Left ventricle myocardium inferior (tissue), 1 donor: ENCODE measurements around the gene APOL5. TPM values are rescaled to one million over a fixed set of nuclear protein-coding genes. Genes with fewer than 3 reads are reported as not detected.
"Not testable (repeated sequence)": the region's sequence is repeated elsewhere in the genome, so short reads cannot be mapped to it uniquely, and the experiment has no call there.

Experiments
- DNase-seq: peaks from one replicate; pipeline ENCODE4 v3.0.0-alpha.2; 2020
- H3K27ac ChIP-seq: fragments of 200-600 bp; replicated peaks from 2 replicates; pipeline ENCODE4 v1.8.0; 2021
- H3K27me3 ChIP-seq: fragments of 200-600 bp; 2 replicates; pipeline ENCODE4 v1.8.0; 2021; ENCODE audit warnings: low read depth
- H3K36me3 ChIP-seq: fragments of 200-600 bp; 2 replicates; pipeline ENCODE4 v1.8.0; 2021
- H3K4me1 ChIP-seq: fragments of 200-600 bp; 2 replicates; pipeline ENCODE4 v1.8.0; 2021
- H3K4me3 ChIP-seq: fragments of 200-600 bp; 2 replicates; pipeline ENCODE4 v1.8.0; 2021; ENCODE audit warnings: mild to moderate bottlenecking, moderate library complexity
- H3K9me3 ChIP-seq: fragments of 200-600 bp; replicated peaks from 2 replicates; pipeline ENCODE4 v1.8.0; 2021
- intact Hi-C: fragments of 100-400 bp; cut with micrococcal nuclease; formaldehyde crosslinking; loops from one replicate; pipeline ENCODE4 v1.11.0; 2022
- total RNA-seq: library from RNA; stranded (reverse); fragmentation: NEBNext Ultra II Directional; extraction: Animal tissue kit (Norgen Biotek cat#: 25700); gene quantifications from one replicate; pipeline ENCODE4 v1.2.1, GENCODE V29; 2021
- TF ChIP-seq, protein P1 (sequence below): fragments of 200-600 bp; IDR thresholded peaks from 2 replicates; pipeline ENCODE4 v1.8.0; 2021; ENCODE audit warnings: antibody characterized with exemption, mild to moderate bottlenecking, borderline replicate concordance
- donor health status: DM: no; HTN: yes; CAD: no; lungs with severe emphysema.

Gene APOL5
- total RNA-seq, 1 donor from 2014 or later = not detected

- Histone ChIP-seq H3K9me3 (no peaks in the 10 kb centered on the region), H3K4me3 (no peak overlapping the region), H3K27ac (no peak overlapping the region), H3K4me1 (peaks cover 33% of the 10 kb centered on the region), H3K36me3 (peaks cover 16% of the 10 kb centered on the region), H3K27me3 (no peaks in the 10 kb centered on the region)
- intact Hi-C loops = loop anchor here (10.0 kb wide), 1 partner anchor 61 kb away; no protein-coding TSS in a partner anchor
- TF ChIP-seq, protein P1, sequence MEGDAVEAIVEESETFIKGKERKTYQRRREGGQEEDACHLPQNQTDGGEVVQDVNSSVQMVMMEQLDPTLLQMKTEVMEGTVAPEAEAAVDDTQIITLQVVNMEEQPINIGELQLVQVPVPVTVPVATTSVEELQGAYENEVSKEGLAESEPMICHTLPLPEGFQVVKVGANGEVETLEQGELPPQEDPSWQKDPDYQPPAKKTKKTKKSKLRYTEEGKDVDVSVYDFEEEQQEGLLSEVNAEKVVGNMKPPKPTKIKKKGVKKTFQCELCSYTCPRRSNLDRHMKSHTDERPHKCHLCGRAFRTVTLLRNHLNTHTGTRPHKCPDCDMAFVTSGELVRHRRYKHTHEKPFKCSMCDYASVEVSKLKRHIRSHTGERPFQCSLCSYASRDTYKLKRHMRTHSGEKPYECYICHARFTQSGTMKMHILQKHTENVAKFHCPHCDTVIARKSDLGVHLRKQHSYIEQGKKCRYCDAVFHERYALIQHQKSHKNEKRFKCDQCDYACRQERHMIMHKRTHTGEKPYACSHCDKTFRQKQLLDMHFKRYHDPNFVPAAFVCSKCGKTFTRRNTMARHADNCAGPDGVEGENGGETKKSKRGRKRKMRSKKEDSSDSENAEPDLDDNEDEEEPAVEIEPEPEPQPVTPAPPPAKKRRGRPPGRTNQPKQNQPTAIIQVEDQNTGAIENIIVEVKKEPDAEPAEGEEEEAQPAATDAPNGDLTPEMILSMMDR = no peak
- DNase-seq = no peak
Measured at GRCh38 chr22:35736166-35736565, 18.5 kb downstream of the APOL5 start.

DNA sequence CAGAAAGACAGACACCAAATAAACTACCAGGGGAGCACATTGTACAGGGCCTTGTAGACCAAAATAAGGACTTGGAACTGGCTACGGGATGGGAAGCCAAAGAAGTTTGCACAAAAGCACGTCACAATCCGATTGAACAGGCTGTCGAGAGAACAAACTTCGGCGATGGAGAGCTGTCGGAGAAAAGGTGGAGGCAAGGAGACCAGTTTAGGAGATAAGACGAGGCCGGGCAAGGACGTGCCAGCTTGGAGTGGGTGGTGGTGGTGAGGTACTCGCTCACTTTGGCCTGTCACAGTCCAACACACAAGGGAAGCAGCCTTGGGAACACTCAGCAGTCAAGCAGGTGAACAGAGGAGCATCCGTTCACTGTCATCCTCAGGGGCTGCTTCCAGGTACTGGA, 19.0 kb downstream of the APOL5 start:
- H3K9me3 ChIP-seq = no peaks in the 10 kb centered on the region
- peaks cover 16% of the 10 kb centered on the region for H3K36me3 ChIP-seq
- no peak overlapping the region for H3K27ac ChIP-seq
- intact Hi-C loops = loop anchor here (10.0 kb wide), 1 partner anchor 62 kb away; no protein-coding TSS in a partner anchor
- H3K4me1 ChIP-seq = peaks cover 39% of the 10 kb centered on the region
- TF ChIP-seq, protein P1 = no peak
- H3K27me3 ChIP-seq = no peaks in the 10 kb centered on the region
- no peak overlapping the region for H3K4me3 ChIP-seq
- DNase-seq = no peak

- H3K27me3 ChIP-seq, H3K9me3 ChIP-seq, DNase-seq, H3K27ac ChIP-seq, H3K4me3 ChIP-seq: not testable (repeated sequence)
- intact Hi-C loops = loop anchor here (10.0 kb wide), 1 partner anchor 63 kb away; no protein-coding TSS in a partner anchor
- peaks cover 16% of the 10 kb centered on the region for H3K36me3 ChIP-seq
- peaks cover 51% of the 10 kb centered on the region for H3K4me1 ChIP-seq
Measured at GRCh38 chr22:35737886-35738285, 20.2 kb downstream of the APOL5 start.

- Histone ChIP-seq H3K27me3 (no peaks in the 10 kb centered on the region), H3K4me3 (no peak overlapping the region), H3K27ac (no peak overlapping the region), H3K36me3 (peaks cover 22% of the 10 kb centered on the region), H3K9me3 (no peaks in the 10 kb centered on the region), H3K4me1 (peaks cover 54% of the 10 kb centered on the region)
- intact Hi-C loops = loop anchor here (10.0 kb wide), 1 partner anchor 65 kb away; no protein-coding TSS in a partner anchor
- DNase-seq = no peak
- TF ChIP-seq, protein P1 = peak; percentile 54
Measured at GRCh38 chr22:35739076-35739930, 21.6 kb downstream of the APOL5 start.

GRCh38 chr22:35739931-35740380, 22.3 kb downstream of the APOL5 start:
- Histone ChIP-seq H3K36me3 (peaks cover 22% of the 10 kb centered on the region), H3K4me1 (peaks cover 54% of the 10 kb centered on the region), H3K4me3 (no peak overlapping the region), H3K27ac (no peak overlapping the region), H3K9me3 (no peaks in the 10 kb centered on the region), H3K27me3 (no peaks in the 10 kb centered on the region)
- TF ChIP-seq, protein P1 = no peak
- DNase-seq = no peak
- intact Hi-C loops = loop anchor here (10.0 kb wide), 1 partner anchor 65 kb away; no protein-coding TSS in a partner anchor

DNA sequence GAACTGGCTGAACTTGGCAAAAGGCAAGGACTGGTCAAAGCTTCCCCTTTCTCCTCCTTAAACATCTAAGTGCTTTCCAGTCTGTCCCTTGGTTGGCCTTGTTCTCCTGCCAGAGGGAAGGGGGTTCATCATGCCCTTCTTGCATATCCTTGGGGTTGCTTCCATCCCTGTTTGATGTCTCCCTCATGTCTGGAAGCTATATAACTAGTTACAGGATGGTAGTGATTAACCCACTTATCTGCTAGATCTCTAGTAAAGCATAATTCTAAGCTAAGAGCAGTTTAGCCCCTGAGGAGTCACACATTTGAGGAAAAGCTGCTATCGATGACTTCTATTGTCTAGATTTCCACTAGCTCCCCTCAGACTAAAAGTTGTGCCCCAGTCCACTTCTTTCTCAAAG, 22.9 kb downstream of the APOL5 start:
- H3K27ac ChIP-seq = no peak overlapping the region
- H3K36me3 ChIP-seq = peaks cover 28% of the 10 kb centered on the region
- no peaks in the 10 kb centered on the region for H3K9me3 ChIP-seq
- TF ChIP-seq, protein P1 = no peak
- H3K4me1 ChIP-seq = peaks cover 61% of the 10 kb centered on the region
- DNase-seq = no peak
- no peak overlapping the region for H3K4me3 ChIP-seq
- H3K27me3 ChIP-seq = no peaks in the 10 kb centered on the region
- intact Hi-C loops = no loop called here
